TTC549 (cell line): Measurements from ENCODE around the gene ABHD3.
"Not testable (repeated sequence)": the region's sequence is repeated elsewhere in the genome, so short reads cannot be mapped to it uniquely, and the experiment has no call there.

ENCODE experiments used
- FAIRE-seq: peaks from 2 replicates; lab custom pipeline; 2012; peaks lifted over from hg19 to GRCh38; lab: Jason Lieb, UNC

The ABHD3 gene

GRCh38 chr18:21703241-21703820 is 1.2 kb downstream of the ABHD3 start:
- FAIRE-seq = no peak

- no peak for FAIRE-seq
Measured at GRCh38 chr18:21702602-21703001, 2.0 kb downstream of the ABHD3 start.

- no peak for FAIRE-seq
Measured at GRCh38 chr18:21701621-21702020, 3.0 kb downstream of the ABHD3 start.

- FAIRE-seq = no peak
Measured at GRCh38 chr18:21700528-21701075, 4.0 kb downstream of the ABHD3 start.

- no peak for FAIRE-seq
Measured at GRCh38 chr18:21693322-21693721, 11.3 kb downstream of the ABHD3 start.

GRCh38 chr18:21689736-21690135 is 14.8 kb downstream of the ABHD3 start:
- no peak for FAIRE-seq

- FAIRE-seq = no peak
Measured at GRCh38 chr18:21686282-21687105, 18.1 kb downstream of the ABHD3 start.

GRCh38 chr18:21685556-21685981 is 19.0 kb downstream of the ABHD3 start:
- not testable (repeated sequence) for FAIRE-seq

- no peak for FAIRE-seq
Measured at GRCh38 chr18:21684731-21685130, 19.8 kb downstream of the ABHD3 start.

- no peak for FAIRE-seq
Measured at GRCh38 chr18:21682371-21683051, 22.1 kb downstream of the ABHD3 start.

- FAIRE-seq = no peak
Measured at GRCh38 chr18:21680161-21680560, 24.4 kb downstream of the ABHD3 start.

GRCh38 chr18:21678859-21679258 is 25.7 kb downstream of the ABHD3 start:
- FAIRE-seq = no peak

GRCh38 chr18:21675354-21675753 is 29.2 kb downstream of the ABHD3 start:
- FAIRE-seq = not testable (repeated sequence)

- no peak for FAIRE-seq
Measured at GRCh38 chr18:21672521-21673267, 31.9 kb downstream of the ABHD3 start.

- FAIRE-seq = no peak
Measured at GRCh38 chr18:21669736-21670285, 34.8 kb downstream of the ABHD3 start.

- FAIRE-seq = no peak
Measured at GRCh38 chr18:21664069-21664468, 40.5 kb downstream of the ABHD3 start.

- FAIRE-seq = no peak
Measured at GRCh38 chr18:21663578-21663977, 41.0 kb downstream of the ABHD3 start.

GRCh38 chr18:21662581-21662980 is 42.0 kb downstream of the ABHD3 start:
- no peak for FAIRE-seq

GRCh38 chr18:21660078-21660477 is 44.5 kb downstream of the ABHD3 start:
- FAIRE-seq = no peak

GRCh38 chr18:21656402-21656801 is 48.2 kb downstream of the ABHD3 start:
- FAIRE-seq = no peak

- FAIRE-seq = no peak
Measured at GRCh38 chr18:21653361-21653760, 51.2 kb downstream of the ABHD3 start.

- no peak for FAIRE-seq
Measured at GRCh38 chr18:21652073-21652472, 52.5 kb downstream of the ABHD3 start.
